Colonic mucosa (tissue), 4 donors: ENCODE results near the gene ZNHIT2. TPM values are rescaled to one million over a fixed set of nuclear protein-coding genes. Genes with fewer than 3 reads are reported as not detected.

Experiments used
- DNase-seq: peaks from one replicate; pipeline ENCODE4 v3.0.0-alpha.2; 2020
- H3K27ac ChIP-seq: fragments of 200-600 bp; one replicate; pipeline ENCODE4 v1.8.0; 2021
- H3K27me3 ChIP-seq: fragments of 200-600 bp; one replicate; pipeline ENCODE4 v1.8.0; 2021
- H3K36me3 ChIP-seq: fragments of 200-600 bp; one replicate; pipeline ENCODE4 v1.8.0; 2021
- H3K4me1 ChIP-seq: fragments of 200-600 bp; one replicate; pipeline ENCODE4 v1.8.0; 2021; ENCODE audit warnings: mild to moderate bottlenecking
- H3K4me3 ChIP-seq: fragments of 200-600 bp; one replicate; pipeline ENCODE4 v1.8.0; 2021
- H3K9ac ChIP-seq, 2 donors: one replicate each; pipeline ENCODE4 v1.7.0; 2013; ENCODE audit warnings: control low read depth in 2 of 2, low read depth in 2 of 2, low read length in 2 of 2
- H3K9me3 ChIP-seq: fragments of 200-600 bp; one replicate; pipeline ENCODE4 v1.8.0; 2021
- CTCF ChIP-seq: fragments of 200-600 bp; IDR thresholded peaks from one replicate; pipeline ENCODE4 v1.8.0; 2022; ENCODE audit warnings: antibody characterized with exemption, mild to moderate bottlenecking
- intact Hi-C: fragments of 100-400 bp; cut with DNase I; formaldehyde crosslinking; loops from one replicate; pipeline ENCODE4 v1.14.1; 2022
- total RNA-seq, 2 donors: library from RNA; stranded (reverse); fragmentation: NEBNext Ultra II Directional in 1 of 2; extraction: Animal tissue kit (Norgen Biotek cat#: 25700) in 1 of 2; gene quantifications; one replicate each; pipeline ENCODE4 v1.2.1, GENCODE V29; 2021
- donor health status: healthy.
- donor health status: DM: no; HTN: no; CAD: no.
- donor health status: DM: no; HTN: no; CAD: no.

ZNHIT2 gene
- total RNA-seq, 2 donors from 2014 or later: 8.1 to 17.3 TPM

- Histone ChIP-seq H3K27ac (no peak overlapping the region), H3K4me1 (peaks cover 15% of the 10 kb centered on the region), H3K9ac (no peak overlapping the region), H3K27me3 (no peaks in the 10 kb centered on the region), H3K4me3 (no peak overlapping the region), H3K9me3 (no peaks in the 10 kb centered on the region), H3K36me3 (peaks cover 42% of the 10 kb centered on the region)
- TF ChIP-seq CTCF: no peak
- no peak for DNase-seq
- intact Hi-C loops: no loop called here
Measured at GRCh38 chr11:65130631-65131416, 13.3 kb upstream of the ZNHIT2 start.

- H3K27me3 ChIP-seq: no peaks in the 10 kb centered on the region
- peaks cover 15% of the 10 kb centered on the region for H3K4me1 ChIP-seq
- H3K36me3 ChIP-seq: peaks cover 52% of the 10 kb centered on the region
- no peaks in the 10 kb centered on the region for H3K9me3 ChIP-seq
- TF ChIP-seq CTCF: no peak
- no peak overlapping the region for H3K27ac ChIP-seq
- intact Hi-C loops: no loop called here
- H3K9ac ChIP-seq: no peak overlapping the region
- DNase-seq: no peak
- H3K4me3 ChIP-seq: no peak overlapping the region
Measured at GRCh38 chr11:65129649-65130441, 12.3 kb upstream of the ZNHIT2 start.

GRCh38 chr11:65128182-65129145 is 11.0 kb upstream of the ZNHIT2 start:
- H3K27ac ChIP-seq: no peak overlapping the region
- peaks cover 14% of the 10 kb centered on the region for H3K4me1 ChIP-seq
- no peak for DNase-seq
- no peaks in the 10 kb centered on the region for H3K9me3 ChIP-seq
- intact Hi-C loops: no loop called here
- H3K9ac ChIP-seq: no peak overlapping the region
- TF ChIP-seq CTCF: no peak
- no peaks in the 10 kb centered on the region for H3K27me3 ChIP-seq
- no peak overlapping the region for H3K4me3 ChIP-seq
- H3K36me3 ChIP-seq: peaks cover 56% of the 10 kb centered on the region

- Histone ChIP-seq H3K27ac (no peak overlapping the region), H3K4me3 (no peak overlapping the region), H3K9ac (no peak overlapping the region), H3K4me1 (peaks cover 12% of the 10 kb centered on the region), H3K27me3 (no peaks in the 10 kb centered on the region), H3K36me3 (peaks cover 56% of the 10 kb centered on the region), H3K9me3 (no peaks in the 10 kb centered on the region)
- TF ChIP-seq CTCF: no peak
- intact Hi-C loops: no loop called here
- no peak for DNase-seq
Measured at GRCh38 chr11:65127473-65128181, 10.1 kb upstream of the ZNHIT2 start.
